Amniotic epithelial cell (primary cell): ENCODE measurements around the gene SLC7A7.
"Not testable (repeated sequence)": the region's sequence is repeated elsewhere in the genome, so short reads cannot be mapped to it uniquely, and the experiment has no call there.

Experiments used
- DNase-seq: peaks from one replicate; pipeline ENCODE4 v3.0.0-alpha.2; 2010; ENCODE audit warnings: low read depth

Gene SLC7A7

DNA sequence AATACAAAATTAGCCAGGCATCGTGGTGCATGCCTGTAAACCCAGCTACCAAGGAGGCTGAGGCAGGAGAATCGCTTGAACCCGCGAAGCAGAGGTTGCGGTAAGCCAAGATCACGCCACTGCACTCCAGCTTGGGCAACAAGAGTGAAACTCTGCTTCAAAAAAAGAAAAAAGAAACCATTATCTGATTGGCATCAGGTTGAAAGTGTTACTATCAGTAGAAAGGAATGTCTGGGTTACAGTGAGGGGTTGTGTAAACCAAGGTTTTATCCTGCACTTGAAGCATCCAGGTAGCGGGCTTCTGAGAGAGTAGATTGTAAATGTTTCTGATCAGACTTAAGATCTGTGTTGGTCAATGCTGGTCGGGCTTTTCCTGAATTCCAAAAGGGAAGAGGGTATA, 62.8 kb downstream of the SLC7A7 start:
- DNase-seq: peak; percentile 64

DNA sequence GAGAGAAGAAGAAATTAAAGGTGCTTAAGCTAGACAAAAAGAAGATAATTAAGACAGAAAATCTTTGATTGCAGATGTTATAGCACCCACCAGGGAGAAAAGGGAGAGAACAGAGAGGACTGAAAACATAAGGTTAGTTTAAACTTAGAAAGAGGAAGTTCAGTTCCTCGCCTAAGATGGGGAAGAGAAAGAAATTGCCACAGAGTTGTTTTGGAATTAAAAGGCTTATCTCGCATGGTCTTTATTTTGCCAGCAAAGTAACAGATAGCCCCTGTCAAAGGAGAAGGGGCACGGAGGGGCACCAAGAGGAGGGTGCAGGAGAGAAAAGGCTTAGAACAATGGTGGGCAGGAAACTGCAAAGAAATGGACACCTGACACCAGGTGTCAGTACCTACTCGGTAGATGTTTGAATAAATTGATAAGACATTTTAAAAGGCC, 66.6 kb downstream of the SLC7A7 start:
- DNase-seq: no peak

DNA sequence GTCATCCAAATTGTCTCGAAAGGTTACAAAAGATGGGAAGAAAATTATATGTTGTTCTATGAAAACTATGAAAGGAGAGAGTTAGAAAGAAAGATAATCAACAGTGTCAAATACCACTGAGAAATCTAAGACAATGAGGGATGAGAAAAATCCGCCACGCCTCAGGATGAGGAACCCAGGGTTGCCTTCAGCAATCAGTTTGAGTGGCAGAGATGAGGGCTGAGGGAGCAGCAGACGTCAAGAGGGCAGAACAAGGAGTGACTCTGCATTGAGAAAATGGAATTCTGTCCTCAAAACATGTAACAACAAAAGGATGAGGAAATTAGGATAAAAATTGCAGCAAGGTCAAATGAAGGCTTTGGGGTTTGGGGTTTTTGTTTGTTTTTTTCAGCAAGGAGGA, 67.0 kb downstream of the SLC7A7 start:
- peak; percentile 16 for DNase-seq

DNA sequence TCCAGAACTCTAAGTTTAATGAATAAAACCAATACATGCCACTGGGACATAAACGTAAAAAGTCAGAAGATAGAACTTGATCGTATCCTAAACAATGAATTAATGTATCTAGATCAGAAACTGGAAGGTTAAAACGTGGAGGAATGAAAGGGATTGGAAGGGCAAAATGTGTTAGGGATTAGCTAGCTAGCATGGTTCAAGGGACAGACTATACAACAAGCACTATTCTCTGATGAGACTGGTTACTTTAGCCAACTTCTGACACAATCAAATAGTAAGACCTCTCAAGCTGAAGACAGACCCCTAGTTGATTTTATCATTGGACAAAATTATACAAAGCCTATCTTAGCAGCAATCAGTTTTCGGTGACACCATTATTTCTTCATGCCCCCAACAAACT, 67.5 kb downstream of the SLC7A7 start:
- no peak for DNase-seq

DNA sequence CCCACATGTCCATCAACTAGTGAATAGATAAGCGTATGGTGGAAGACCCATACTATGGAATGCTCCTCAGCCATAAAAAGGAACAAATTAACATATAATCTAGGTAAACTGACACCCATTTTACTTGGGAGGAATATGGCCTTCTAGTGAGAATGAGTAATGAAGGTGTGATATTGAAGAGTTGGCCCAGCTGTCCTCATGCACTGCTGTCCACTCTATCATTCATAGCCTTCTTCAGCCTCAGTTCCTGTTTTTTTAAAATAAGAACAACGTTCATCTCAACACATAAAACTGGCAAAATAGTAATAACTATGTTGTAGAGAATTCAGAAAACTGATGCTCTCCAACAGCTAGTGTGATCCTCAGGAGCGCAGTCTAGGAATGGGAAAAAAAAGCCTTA, 75.2 kb downstream of the SLC7A7 start:
- DNase-seq: no peak

DNA sequence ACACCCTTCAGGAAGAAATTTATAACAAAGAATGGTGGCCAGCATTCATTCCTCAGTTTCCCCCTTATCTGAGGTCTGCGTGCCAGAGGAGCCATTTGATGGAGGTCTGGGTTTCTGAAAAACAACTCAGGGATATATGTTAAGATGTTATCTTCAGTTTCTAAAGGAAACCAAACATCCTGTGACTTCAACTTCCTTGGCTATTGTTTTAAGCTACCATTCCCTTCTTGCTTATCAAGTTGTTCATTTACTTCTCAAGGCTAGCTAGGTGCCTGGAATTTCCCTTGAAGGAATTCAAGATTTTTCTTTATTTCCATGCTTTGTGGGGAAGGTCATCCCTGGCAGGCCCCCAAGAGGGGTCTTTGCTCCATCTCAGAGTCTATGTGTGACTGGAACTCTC, 75.8 kb downstream of the SLC7A7 start:
- no peak for DNase-seq

DNA sequence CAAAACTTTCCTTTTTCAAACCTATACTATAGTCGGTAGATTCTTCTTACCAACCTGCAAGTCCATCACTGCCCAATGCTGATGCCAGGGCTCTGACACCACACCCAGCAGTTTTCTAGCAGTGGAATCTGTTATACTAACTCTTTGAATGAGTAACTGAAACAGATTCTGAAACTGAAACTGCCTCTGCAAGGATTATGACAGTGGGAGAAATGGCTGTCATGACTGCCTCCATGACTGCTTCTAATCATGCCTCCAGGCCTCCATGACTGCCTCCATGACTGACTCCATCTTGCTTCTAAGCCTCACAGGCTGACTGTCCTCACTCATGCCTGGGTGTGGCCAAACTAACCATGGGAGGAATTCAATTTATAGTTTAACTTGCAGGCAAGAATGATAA, 78.2 kb downstream of the SLC7A7 start:
- DNase-seq: no peak

DNA sequence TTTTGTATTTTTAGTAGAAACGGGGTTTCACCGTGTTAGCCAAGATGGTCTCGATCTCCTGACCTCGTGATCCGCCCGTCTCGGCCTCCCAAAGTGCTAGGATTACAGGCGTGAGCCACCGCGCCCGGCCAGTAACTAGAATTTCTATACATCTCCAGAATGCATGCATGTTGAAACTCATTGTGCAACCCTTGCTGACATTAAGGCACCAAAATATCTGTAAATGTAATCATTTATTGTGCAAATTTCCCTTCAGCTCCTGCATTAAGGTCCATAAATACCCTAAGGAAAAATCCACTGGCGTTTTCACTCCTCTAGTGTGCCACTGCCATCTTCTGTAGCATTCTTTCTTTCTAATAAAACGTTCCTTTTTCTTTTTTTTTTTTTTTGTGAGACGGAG, 78.9 kb downstream of the SLC7A7 start:
- not testable (repeated sequence) for DNase-seq

DNA sequence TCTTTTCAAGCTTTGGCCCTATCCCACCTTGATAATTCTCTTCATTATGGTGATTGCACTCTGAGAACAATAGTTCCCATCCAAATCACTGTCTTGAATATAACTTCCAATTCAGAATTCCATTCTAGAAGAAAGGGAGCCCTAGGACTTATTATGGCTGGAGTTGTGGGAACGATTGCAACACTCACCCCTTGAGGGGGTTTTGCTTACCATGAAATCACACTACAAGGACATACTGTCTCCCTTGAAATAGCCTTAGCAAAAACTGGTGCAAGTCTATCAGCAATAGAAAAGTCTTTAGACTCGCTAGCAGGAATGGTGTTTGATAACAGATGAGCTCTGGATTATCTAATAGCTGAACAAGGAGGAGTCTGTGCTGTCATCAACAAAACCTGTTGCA, 80.1 kb downstream of the SLC7A7 start:
- DNase-seq: no peak

DNA sequence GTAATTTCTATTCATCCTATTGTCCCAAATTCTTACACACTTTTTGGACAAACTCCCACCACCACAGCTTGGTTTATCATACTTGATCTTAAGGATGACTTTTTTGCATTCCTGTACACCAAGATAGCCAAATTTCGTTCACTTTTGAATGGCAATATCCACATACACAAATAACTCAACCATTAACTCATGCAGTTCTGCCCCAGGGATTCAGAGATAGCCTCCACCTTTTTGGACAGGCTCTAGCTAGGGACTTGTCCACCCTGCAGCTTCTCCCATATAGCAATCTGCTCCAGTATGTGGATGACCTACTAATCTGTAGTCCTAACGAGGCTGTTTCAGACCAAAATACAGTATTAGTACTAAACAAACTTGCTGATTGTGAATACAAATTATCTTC, 81.4 kb downstream of the SLC7A7 start:
- DNase-seq: no peak

DNA sequence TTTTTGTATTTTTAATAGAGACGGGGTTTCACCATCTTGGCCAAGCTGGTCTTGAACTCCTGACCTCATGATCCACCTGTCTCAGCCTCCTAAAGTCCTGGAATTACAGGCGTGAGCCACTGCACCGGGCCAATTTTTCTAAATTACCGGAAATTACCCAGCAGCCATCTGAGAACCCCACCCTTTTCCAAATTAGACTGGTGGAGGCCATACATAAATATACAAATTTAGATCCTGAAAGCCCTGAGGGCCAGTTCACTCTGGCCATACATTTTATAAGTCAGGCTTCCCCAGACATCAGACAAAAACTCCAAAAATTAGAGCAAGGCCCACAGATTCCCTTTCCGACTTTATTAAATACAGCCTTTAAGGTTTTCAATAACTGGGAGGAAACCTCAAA, 83.2 kb downstream of the SLC7A7 start:
- DNase-seq: not testable (repeated sequence)

DNA sequence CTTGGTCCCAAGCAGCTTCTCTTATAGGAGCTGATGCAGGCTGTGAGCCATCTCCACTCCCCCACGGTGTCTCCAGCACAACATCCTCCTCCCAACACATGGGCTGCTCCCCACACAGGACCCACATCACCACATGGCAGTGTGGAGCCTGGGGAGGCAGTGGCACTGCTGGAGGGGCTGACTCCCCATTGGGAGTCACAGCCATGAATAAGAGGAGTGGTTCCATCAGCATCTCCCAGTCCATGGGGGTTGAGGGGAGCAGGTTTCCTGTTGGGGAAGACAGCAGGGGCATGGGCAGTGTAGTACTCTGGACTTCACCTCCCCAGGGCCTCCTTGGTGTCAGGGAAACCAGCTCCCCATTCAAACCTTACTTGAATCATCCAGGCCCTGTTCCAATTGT, 89.2 kb downstream of the SLC7A7 start:
- no peak for DNase-seq

DNA sequence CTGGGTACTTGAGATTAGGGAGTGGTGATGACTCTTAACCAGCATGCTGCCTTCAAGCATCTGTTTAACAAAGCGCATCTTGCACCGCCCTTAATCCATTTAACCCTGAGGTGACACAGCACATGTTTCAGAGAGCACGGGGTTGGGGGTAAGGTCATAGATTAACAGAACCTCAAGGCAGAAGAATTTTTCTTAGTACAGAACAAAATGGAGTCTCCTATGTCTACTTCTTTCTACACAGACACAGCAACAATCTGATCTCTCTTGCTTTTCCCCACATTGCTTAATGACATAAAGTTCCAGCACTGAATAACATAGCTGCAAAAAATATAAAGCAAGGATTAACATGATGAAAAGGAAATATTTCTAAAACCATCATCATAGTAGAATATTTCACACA, 89.9 kb downstream of the SLC7A7 start:
- DNase-seq: not testable (repeated sequence)

DNA sequence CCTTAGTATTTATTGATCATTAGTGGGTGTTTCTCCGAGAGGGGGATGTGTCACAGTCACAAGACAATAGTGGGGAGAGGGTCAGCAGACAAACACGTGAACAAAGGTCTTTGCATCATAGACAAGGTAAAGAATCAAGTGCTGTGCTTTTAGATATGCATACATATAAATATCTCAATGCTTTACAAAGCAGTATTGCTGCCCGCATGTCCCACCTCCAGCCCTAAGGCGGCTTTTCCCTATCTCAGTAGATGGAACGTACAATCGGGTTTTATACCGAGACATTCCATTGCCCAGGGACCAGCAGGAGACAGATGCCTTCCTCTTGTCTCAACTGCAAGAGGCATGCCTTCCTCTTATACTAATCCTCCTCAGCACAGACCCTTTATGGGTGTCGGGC, 90.4 kb downstream of the SLC7A7 start:
- DNase-seq: not testable (repeated sequence)

DNA sequence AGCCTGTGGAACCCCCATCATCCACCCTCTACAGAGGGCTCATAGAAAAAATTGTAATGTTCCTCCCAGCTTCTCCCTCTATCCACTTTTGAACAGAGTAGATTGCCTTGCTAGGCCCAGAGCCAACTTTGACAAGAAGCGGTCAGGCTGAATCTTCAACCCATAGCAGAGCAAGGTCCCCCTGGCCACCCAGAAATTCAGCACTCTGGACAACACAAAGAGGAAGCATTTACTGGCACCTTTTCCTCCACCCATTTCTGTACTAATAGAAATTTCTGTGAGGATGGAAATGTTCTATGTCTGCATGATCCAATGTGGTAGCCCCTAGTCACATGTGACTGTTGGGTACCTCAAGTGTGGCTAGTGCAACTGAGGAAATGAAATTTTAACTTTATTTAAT, 91.4 kb downstream of the SLC7A7 start:
- no peak for DNase-seq
